Neuronal stem cell (in vitro differentiated cells): Measurements from ENCODE around the gene IFT122.

Source experiments
- DNase-seq: peaks from one replicate; pipeline ENCODE4 v3.0.0-alpha.2; 2013; ENCODE audit warnings: low spot score
- H2AFZ ChIP-seq: one replicate; pipeline ENCODE4 v1.6.1; 2013; ENCODE audit warnings: mild to moderate bottlenecking, low read length, inconsistent platforms
- H2AK5ac ChIP-seq: 2 replicates; pipeline ENCODE4 v1.6.1; 2013; ENCODE audit warnings: low read depth, mild to moderate bottlenecking, inconsistent platforms, low read length, moderate library complexity, mixed read lengths
- H2BK120ac ChIP-seq: 2 replicates; pipeline ENCODE4 v1.6.1; 2013; ENCODE audit warnings: low read depth, mild to moderate bottlenecking, inconsistent platforms, low read length, moderate library complexity, mixed read lengths
- H2BK12ac ChIP-seq: one replicate; pipeline ENCODE4 v1.6.1; 2013; ENCODE audit warnings: low read length, inconsistent platforms
- H2BK15ac ChIP-seq: 2 replicates; pipeline ENCODE4 v1.6.1; 2013; ENCODE audit warnings: mild to moderate bottlenecking, low read length, inconsistent platforms, mixed read lengths
- H2BK5ac ChIP-seq: one replicate; pipeline ENCODE4 v1.6.1; 2013; ENCODE audit warnings: inconsistent platforms, mild to moderate bottlenecking, low read length, moderate library complexity
- H3K14ac ChIP-seq: one replicate; pipeline ENCODE4 v1.6.1; 2013; ENCODE audit warnings: low read length, inconsistent platforms
- H3K18ac ChIP-seq: 2 replicates; pipeline ENCODE4 v1.6.1; 2013; ENCODE audit warnings: low read length, inconsistent platforms
- H3K23ac ChIP-seq: 2 replicates; pipeline ENCODE4 v1.6.1; 2013; ENCODE audit warnings: low read depth, mild to moderate bottlenecking, mixed read lengths, low read length, inconsistent platforms; ENCODE audit not compliant: poor library complexity
- H3K27ac ChIP-seq: replicated peaks from 3 replicates; pipeline ENCODE4 v1.5.1; 2013; ENCODE audit warnings: low read length, inconsistent platforms
- H3K27me3 ChIP-seq, 3 experiments: 2 replicates each; pipeline ENCODE4 v1.6.1; 2013; ENCODE audit warnings: low read length in 3 of 3, mild to moderate bottlenecking in 2 of 3, inconsistent platforms in 1 of 3, low read depth in 1 of 3, mixed read lengths in 1 of 3, moderate library complexity in 1 of 3; ENCODE audit not compliant: control insufficient read depth in 3 of 3, insufficient read depth in 3 of 3
- H3K36me3 ChIP-seq, 2 donors: replicated peaks in 1 of 2; 2 replicates each; pipeline ENCODE4 v1.6.1; 2013; ENCODE audit warnings: low read length in 2 of 2; ENCODE audit not compliant: control insufficient read depth in 2 of 2, insufficient read depth in 2 of 2
- H3K4ac ChIP-seq: 2 replicates; pipeline ENCODE4 v1.6.1; 2013; ENCODE audit warnings: inconsistent platforms, mild to moderate bottlenecking, low read length, moderate library complexity
- H3K4me1 ChIP-seq, 2 donors: 1 replicate in 1 of 2; 2 replicates in 1 of 2; pipeline ENCODE4 v1.6.1; 2013; ENCODE audit warnings: low read length in 2 of 2, low read depth in 1 of 2; ENCODE audit not compliant: control insufficient read depth in 2 of 2, insufficient read depth in 1 of 2
- H3K4me2 ChIP-seq: one replicate; pipeline ENCODE4 v1.6.1; 2013; ENCODE audit warnings: mild to moderate bottlenecking, low read length, inconsistent platforms; ENCODE audit not compliant: insufficient read depth, poor library complexity, severe bottlenecking
- H3K4me3 ChIP-seq, 2 donors: 2 replicates each; pipeline ENCODE4 v1.5.1; 2013; ENCODE audit warnings: low read length in 2 of 2, mild to moderate bottlenecking in 2 of 2, inconsistent platforms in 1 of 2, moderate library complexity in 1 of 2
- H3K79me1 ChIP-seq: one replicate; pipeline ENCODE4 v1.6.1; 2013; ENCODE audit warnings: low read depth, mild to moderate bottlenecking, inconsistent platforms, low read length, moderate library complexity
- H3K9ac ChIP-seq: one replicate; pipeline ENCODE4 v1.6.1; 2013; ENCODE audit warnings: mild to moderate bottlenecking, low read depth, low read length, inconsistent platforms; ENCODE audit not compliant: poor library complexity
- H3K9me3 ChIP-seq, 2 donors: replicated peaks in 1 of 2; 2 replicates each; pipeline versions ENCODE3 to v1.6.1; 2013; ENCODE audit warnings: low read length in 2 of 2, mild to moderate bottlenecking in 2 of 2, inconsistent platforms in 1 of 2, low read depth in 1 of 2, mixed read lengths in 1 of 2, moderate library complexity in 1 of 2; ENCODE audit not compliant: control insufficient read depth in 2 of 2, insufficient read depth in 1 of 2
- H4K8ac ChIP-seq: one replicate; pipeline ENCODE4 v1.6.1; 2013; ENCODE audit warnings: low read depth, mild to moderate bottlenecking, inconsistent platforms, low read length, moderate library complexity
- H4K91ac ChIP-seq: one replicate; pipeline ENCODE4 v1.6.1; 2013; ENCODE audit warnings: low read length, low read depth, mild to moderate bottlenecking, inconsistent platforms; ENCODE audit not compliant: poor library complexity
- WGBS, 2 donors: extraction: QIAGEN DNeasy Blood & Tissue Kit; methylation state at CpG; one replicate each; pipeline ENCODE4 v1.1.7; 2013; ENCODE audit warnings: missing lambda C conversion rate in 2 of 2, mixed read lengths in 1 of 2; ENCODE audit not compliant: insufficient read length in 2 of 2, insufficient replicate concordance in 1 of 2; ENCODE audit errors: extremely low coverage in 2 of 2; 5-methylcytosine and 5-hydroxymethylcytosine counted together

Gene IFT122

DNA sequence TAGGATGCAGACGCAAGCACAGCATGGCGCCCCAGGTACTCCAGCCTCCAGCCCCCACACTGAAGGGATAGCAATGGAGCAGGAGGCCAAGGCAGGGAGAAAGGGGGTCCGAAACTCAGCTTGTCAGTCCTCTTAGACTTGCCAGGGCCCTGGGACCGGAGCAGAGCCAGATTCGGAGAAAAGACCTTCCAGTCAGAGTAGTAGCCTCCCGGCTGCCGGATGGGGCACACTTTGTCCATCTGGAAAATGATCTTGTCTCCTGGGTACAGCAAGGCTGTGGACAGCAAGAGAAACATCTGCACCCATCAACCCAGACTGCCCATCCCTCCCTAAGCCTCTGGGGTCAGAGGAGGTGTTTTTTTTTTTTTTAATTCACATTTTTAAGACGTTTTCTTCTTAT, 35.9 kb upstream of the IFT122 start:
- no CpG with 5 or more reads among the region's 8 CpGs for WGBS, 2 donors

DNA sequence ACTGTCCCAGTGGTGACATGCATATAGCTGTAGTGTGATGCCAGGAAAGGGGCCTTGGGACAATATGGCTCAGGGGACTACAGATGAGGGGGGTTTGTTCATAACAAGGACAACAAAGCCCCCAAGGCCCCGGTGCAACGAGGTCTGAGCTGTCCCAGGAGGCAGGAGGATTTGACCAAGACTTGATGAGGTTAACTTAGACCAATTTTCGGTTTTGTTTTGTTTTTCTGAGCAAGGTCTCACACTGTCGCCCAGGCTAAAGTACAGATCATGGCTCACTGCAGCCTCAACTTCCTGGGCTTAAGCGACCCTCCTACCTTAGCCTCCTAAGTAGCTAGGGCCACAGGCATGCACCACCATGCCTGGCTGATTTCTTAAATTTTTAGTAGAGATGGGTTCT, 35.4 kb upstream of the IFT122 start:
- no CpG with 5 or more reads among the region's 5 CpGs for WGBS, 2 donors

More for the DNA sequence above, 35.9 kb upstream of the IFT122 start:
- Histone ChIP-seq H3K14ac (no peak overlapping the region), H2BK5ac (peak overlapping the region; percentile 83), H2AK5ac (no peak overlapping the region), H3K4ac (no peak overlapping the region), H2AFZ (peak overlapping the region; percentile 30), H3K4me1 (no peaks in the 10 kb centered on the region), H3K4me2 (no peak overlapping the region), H2BK120ac (no peak overlapping the region), H3K27ac (no peak overlapping the region), H3K79me1 (no peaks in the 10 kb centered on the region), H3K9ac (peak overlapping the region; percentile 10), H2BK15ac (no peak overlapping the region), H3K27me3 (peaks cover 0 to 6% (median 0%) of the 10 kb centered on the region in 3 experiments), H4K8ac (no peak overlapping the region), H3K9me3 (no peaks in the 10 kb centered on the region), H3K23ac (no peak overlapping the region), H3K18ac (no peak overlapping the region), H2BK12ac (no peak overlapping the region), H3K36me3 (no peaks in the 10 kb centered on the region), H4K91ac (no peak overlapping the region), H3K4me3 (peak overlapping the region in 1 of 2 donors; percentile 52)
- no peak for DNase-seq

DNA sequence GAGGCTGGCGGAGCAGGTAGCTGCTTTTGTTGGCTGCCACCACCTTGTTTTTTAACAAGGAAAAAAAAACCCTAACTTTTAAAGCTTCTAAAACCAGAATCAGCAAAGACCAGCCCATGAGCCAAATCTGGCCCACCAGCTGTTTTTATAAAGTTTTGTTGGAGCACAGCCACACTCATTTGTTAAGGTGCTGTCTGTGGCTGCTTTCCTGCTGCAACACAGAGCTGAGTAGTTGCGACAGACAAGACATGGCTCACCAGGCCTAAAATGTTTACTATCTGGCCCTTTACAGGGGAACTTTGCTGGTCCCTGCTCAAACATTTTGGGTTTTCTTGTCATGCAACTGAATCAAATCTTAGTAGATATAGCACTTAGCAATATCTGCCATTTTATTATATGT, 30.5 kb upstream of the IFT122 start:
- WGBS, 2 donors, result no CpG with 5 or more reads among the region's 2 CpGs
- no peak overlapping the region for H4K91ac ChIP-seq
- H2BK15ac ChIP-seq, result no peak overlapping the region
- H3K27ac ChIP-seq, result no peak overlapping the region
- no peak overlapping the region for H3K14ac ChIP-seq
- H3K4ac ChIP-seq, result no peak overlapping the region
- DNase-seq, result no peak
- no peak overlapping the region for H2BK120ac ChIP-seq
- H3K27me3 ChIP-seq, result peaks cover 0 to 5% (median 0%) of the 10 kb centered on the region in 3 experiments
- no peak overlapping the region for H3K18ac ChIP-seq
- no peaks in the 10 kb centered on the region for H3K36me3 ChIP-seq
- no peak overlapping the region for H3K23ac ChIP-seq
- H4K8ac ChIP-seq, result no peak overlapping the region
- no peak overlapping the region for H2BK12ac ChIP-seq
- H2AFZ ChIP-seq, result peak overlapping the region; percentile 26
- H3K9me3 ChIP-seq, result no peaks in the 10 kb centered on the region
- H3K9ac ChIP-seq, result no peak overlapping the region
- no peaks in the 10 kb centered on the region for H3K79me1 ChIP-seq
- no peaks in the 10 kb centered on the region for H3K4me1 ChIP-seq
- H3K4me3 ChIP-seq, result no peak overlapping the region
- H2BK5ac ChIP-seq, result no peak overlapping the region
- H2AK5ac ChIP-seq, result no peak overlapping the region
- no peak overlapping the region for H3K4me2 ChIP-seq

More for the DNA sequence above, 35.4 kb upstream of the IFT122 start:
- Histone ChIP-seq H3K18ac (no peak overlapping the region), H3K9ac (no peak overlapping the region), H2BK120ac (no peak overlapping the region), H3K27ac (no peak overlapping the region), H3K27me3 (peaks cover 0 to 6% (median 0%) of the 10 kb centered on the region in 3 experiments), H2BK5ac (no peak overlapping the region), H2AK5ac (no peak overlapping the region), H3K4me2 (no peak overlapping the region), H2AFZ (no peak overlapping the region), H2BK12ac (no peak overlapping the region), H3K4me1 (no peaks in the 10 kb centered on the region), H2BK15ac (no peak overlapping the region), H3K14ac (no peak overlapping the region), H3K36me3 (no peaks in the 10 kb centered on the region), H3K4ac (no peak overlapping the region), H3K9me3 (no peaks in the 10 kb centered on the region), H3K79me1 (no peaks in the 10 kb centered on the region), H4K91ac (no peak overlapping the region), H4K8ac (no peak overlapping the region), H3K4me3 (no peak overlapping the region), H3K23ac (no peak overlapping the region)
- DNase-seq, result no peak

DNA sequence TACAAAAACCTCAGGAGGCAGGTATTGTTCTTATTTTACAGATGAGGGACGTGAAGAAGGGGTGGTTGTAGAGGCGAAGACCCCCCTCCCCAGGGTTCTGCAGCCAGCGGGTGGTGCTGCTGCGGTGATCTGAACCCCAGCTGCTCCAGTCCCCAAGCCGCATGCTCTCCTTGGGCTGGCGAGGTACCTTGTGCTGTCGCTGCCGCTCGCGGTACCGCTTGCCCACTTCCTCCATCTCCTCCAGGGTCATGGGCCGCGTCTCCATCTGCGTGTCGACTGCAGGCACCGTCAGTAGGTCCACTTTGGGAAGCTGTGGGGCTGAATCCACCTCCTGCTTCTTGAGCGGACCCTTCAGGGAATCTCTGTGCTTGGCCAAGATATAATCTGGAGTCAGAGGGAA, 29.1 kb upstream of the IFT122 start:
- H3K9ac ChIP-seq, result peak overlapping the region; percentile 78
- H2BK15ac ChIP-seq, result no peak overlapping the region
- no peak overlapping the region for H2BK120ac ChIP-seq
- no peaks in the 10 kb centered on the region for H3K4me1 ChIP-seq
- no peaks in the 10 kb centered on the region for H3K79me1 ChIP-seq
- H2BK12ac ChIP-seq, result peak overlapping the region; percentile 23
- no peaks in the 10 kb centered on the region for H3K36me3 ChIP-seq
- DNase-seq, result no peak
- peak overlapping the region; percentile 85 for H3K14ac ChIP-seq
- no CpG with 5 or more reads among the region's 17 CpGs for WGBS, 2 donors
- no peaks in the 10 kb centered on the region for H3K27me3 ChIP-seq
- peak overlapping the region; percentile 38 for H2AK5ac ChIP-seq
- H2BK5ac ChIP-seq, result no peak overlapping the region
- H3K23ac ChIP-seq, result peak overlapping the region; percentile 77
- H4K91ac ChIP-seq, result peak overlapping the region; percentile 74
- H2AFZ ChIP-seq, result no peak overlapping the region
- H3K4me3 ChIP-seq, result no peak overlapping the region
- H3K4ac ChIP-seq, result no peak overlapping the region
- H3K18ac ChIP-seq, result no peak overlapping the region
- no peaks in the 10 kb centered on the region for H3K9me3 ChIP-seq
- H3K4me2 ChIP-seq, result no peak overlapping the region
- H4K8ac ChIP-seq, result peak overlapping the region; percentile 45
- H3K27ac ChIP-seq, result no peak overlapping the region
